GM12878 (cell line): Measurements from ENCODE around the gene DTD2. TPM values are rescaled to one million over a fixed set of nuclear protein-coding genes. Genes with fewer than 3 reads are reported as not detected.

Source experiments
- ATAC-seq: fragments of 200-7000 bp; cut with Tn5 transposase; 3 replicates; pipeline ENCODE4 v1.9.1; 2020; ENCODE audit warnings: mild to moderate bottlenecking, moderate library complexity
- BruUV-seq: library from RNA; stranded (reverse); fragments of 400-500 nt; replicated peaks from 2 replicates; lab custom pipeline; 2021; lab: Mats Ljungman, UMichigan
- CTCF ChIA-PET: fragments of 300-600 bp; sonication (Branson Sonifier 250); formaldehyde crosslinking; extraction: SDS; loops from one replicate; lab custom pipeline; 2021; ENCODE audit warnings: inconsistent platforms; lab: Yijun Ruan, JAX
- POLR2A ChIA-PET: fragments of 350-600 bp; formaldehyde crosslinking; extraction: SDS; loops from one replicate; lab custom pipeline; 2021; ENCODE audit warnings: inconsistent platforms; lab: Charles Lee
- RAD21 ChIA-PET: fragments of 300-600 bp; sonication (Branson Sonifier 250); formaldehyde crosslinking; loops from one replicate; lab custom pipeline; 2023; ENCODE audit warnings: antibody characterized with exemption; ENCODE audit not compliant: unreplicated experiment; lab: Charles Lee
- SMC1A ChIA-PET: fragments of 300-600 bp; sonication (Branson Sonifier 250); formaldehyde crosslinking; loops from one replicate; lab custom pipeline; 2023; ENCODE audit not compliant: unreplicated experiment, uncharacterized antibody; lab: Charles Lee
- DNase-seq: peaks from one replicate; pipeline ENCODE4 v3.0.0-alpha.2; 2011; ENCODE audit warnings: low read depth, low spot score
- FAIRE-seq: peaks from 3 replicates; lab custom pipeline; 2011; peaks lifted over from hg19 to GRCh38; lab: Jason Lieb, UNC
- H2AFZ ChIP-seq: 2 replicates; pipeline ENCODE4 v1.6.0; 2011; ENCODE audit warnings: low read depth, low read length, control low read depth; ENCODE audit not compliant: control insufficient read depth
- H3K27ac ChIP-seq: 2 replicates; pipeline ENCODE4 v1.5.1; 2011; ENCODE audit warnings: control low read depth; ENCODE audit not compliant: control insufficient read depth, insufficient read depth
- H3K27me3 ChIP-seq, 2 experiments: replicated peaks in 1 of 2; 2 replicates each; pipeline versions ENCODE4 v1.6.0 to v1.6.1; 2011; ENCODE audit warnings: low read length in 1 of 2; ENCODE audit not compliant: control insufficient read depth in 2 of 2, insufficient read depth in 2 of 2
- H3K36me3 ChIP-seq, 2 experiments: 2 replicates each; pipeline ENCODE4 v1.5.1; 2011; ENCODE audit warnings: low read length in 1 of 2; ENCODE audit not compliant: control insufficient read depth in 2 of 2, insufficient read depth in 2 of 2
- H3K4me1 ChIP-seq: 2 replicates; pipeline ENCODE4 v1.6.1; 2011; ENCODE audit warnings: mild to moderate bottlenecking, low read length, moderate library complexity, mixed read lengths; ENCODE audit not compliant: control insufficient read depth, insufficient read depth
- H3K4me2 ChIP-seq: 2 replicates; pipeline ENCODE4 v1.6.0; 2011; ENCODE audit warnings: control low read depth; ENCODE audit not compliant: control insufficient read depth, insufficient read depth
- H3K4me3 ChIP-seq: fragments of 200-600 bp; sonication (generic); 2 replicates; pipeline ENCODE4 v1.5.1; 2016
- H3K79me2 ChIP-seq: 2 replicates; pipeline ENCODE4 v1.6.0; 2011; ENCODE audit warnings: low read length; ENCODE audit not compliant: control insufficient read depth, insufficient read depth
- H3K9ac ChIP-seq: 2 replicates; pipeline ENCODE4 v1.8.0; 2011; ENCODE audit warnings: low read length, control low read depth, mixed read lengths; ENCODE audit not compliant: control insufficient read depth, insufficient read depth
- H3K9me3 ChIP-seq: replicated peaks from 3 replicates; pipeline ENCODE4 v1.5.1; 2011; ENCODE audit warnings: mild to moderate bottlenecking, low read length; ENCODE audit not compliant: control insufficient read depth, insufficient read depth
- H4K20me1 ChIP-seq: 2 replicates; pipeline ENCODE4 v1.6.0; 2011; ENCODE audit not compliant: control insufficient read depth, insufficient read depth
- ATF2 ChIP-seq: IDR thresholded peaks from 2 replicates; pipeline ENCODE4 v1.6.1; 2012; ENCODE audit warnings: low read length, inconsistent platforms
- CTCF ChIP-seq, 3 experiments: IDR thresholded peaks in 2 of 3; conservative IDR thresholded peaks in 1 of 3; 2 replicates each; pipeline ENCODE4 v1.5.1; 2011; ENCODE audit warnings: low read depth in 3 of 3, low read length in 3 of 3, mild to moderate bottlenecking in 3 of 3, control low read depth in 2 of 3, moderate library complexity in 2 of 3, inconsistent platforms in 1 of 3, mixed read lengths in 1 of 3; ENCODE audit not compliant: control insufficient read depth in 2 of 3, insufficient read depth in 1 of 3; ENCODE audit errors: extremely low read depth in 1 of 3
- MTA3 ChIP-seq: IDR thresholded peaks from 2 replicates; pipeline ENCODE4 v1.6.1; 2012; ENCODE audit warnings: low read length, inconsistent platforms, borderline replicate concordance
- NR2C1 ChIP-seq: fragments of 450-650 bp; IDR thresholded peaks from 2 replicates; pipeline ENCODE4 v1.6.1; 2017; ENCODE audit warnings: antibody characterized with exemption, mild to moderate bottlenecking, moderate library complexity
- PBX3 ChIP-seq: IDR thresholded peaks from 2 replicates; pipeline ENCODE4 v1.6.1; 2011; ENCODE audit warnings: mild to moderate bottlenecking, low read depth, low read length, moderate library complexity; ENCODE audit not compliant: insufficient replicate concordance
- RB1 ChIP-seq: fragments of 450-650 bp; formaldehyde crosslinking; IDR thresholded peaks from 2 replicates; pipeline ENCODE4 v1.6.1; 2017; ENCODE audit warnings: mild to moderate bottlenecking, borderline replicate concordance
- SMAD5 ChIP-seq: IDR thresholded peaks from 2 replicates; pipeline ENCODE4 v1.6.1; 2016; ENCODE audit warnings: antibody characterized with exemption, low read depth
- USF2 ChIP-seq: IDR thresholded peaks from 2 replicates; pipeline ENCODE4 v1.6.1; 2011; ENCODE audit warnings: low read depth, low read length, improper control_type of control experiment, borderline replicate concordance
- ZNF207 ChIP-seq: fragments of 450-650 bp; IDR thresholded peaks from 2 replicates; pipeline ENCODE4 v1.6.1; 2014; ENCODE audit warnings: antibody characterized with exemption, mild to moderate bottlenecking, borderline replicate concordance
- WGBS: methylation state at CpG from one replicate; pipeline ENCODE4 v1.1.6; 2016; ENCODE audit warnings: low lambda C conversion rate; ENCODE audit not compliant: insufficient replicate concordance, insufficient coverage; ENCODE audit errors: missing lambda C conversion rate; 5-methylcytosine and 5-hydroxymethylcytosine counted together
- in situ Hi-C: fragments of 300-500 bp; cut with MboI; formaldehyde crosslinking; loops from 9 replicates; pipeline ENCODE4 v1.14.3; 2018; ENCODE audit warnings: mixed read lengths
- intact Hi-C: fragments of 100-400 bp; cut with micrococcal nuclease; formaldehyde crosslinking; loops from one replicate; pipeline ENCODE4 v1.14.2; 2022; ENCODE audit not compliant: unreplicated experiment
- polyA plus RNA-seq, 11 experiments: library from polyadenylated mRNA; depleted of rRNA in 4 of 11; unstranded in 6 of 11; stranded (reverse) in 5 of 11; fragments of >200 nt; fragmentation: Nextera tagmentation in 4 of 11; fragmentation: Illumina TruSeq in 1 of 11; extraction: Ambion mirVana in 4 of 11; extraction: Trizol in 1 of 11; gene quantifications; 1 replicate in 1 of 11; 2 replicates in 10 of 11; pipeline versions ENCODE4 v1.2.1 to v1.2.3, GENCODE V29; 2011 to 2016; ENCODE audit warnings: inconsistent platforms in 2 of 11, missing spikeins in 2 of 11, low read depth in 1 of 11
- total RNA-seq, 4 experiments: library from RNA; depleted of rRNA in 3 of 4; stranded (reverse); fragments of >200 nt in 3 of 4; fragmentation: Illumina TruSeq in 1 of 4; extraction: Trizol in 1 of 4; gene quantifications; 2 replicates each; pipeline versions ENCODE4 v1.2.1 to v1.2.3, GENCODE V29; 2013 to 2021

The DTD2 gene
- total and polyA plus RNA-seq, 10 of the 15 experiments (the other 5 are each of a cell fraction or from before 2014, with no cell fraction given), result 4.5 to 32.8 (median 15.9) TPM

GRCh38 chr14:31414190-31414833 lies 43.0 kb downstream of the DTD2 start (continued):
- TF ChIP-seq USF2 (no peak), PBX3 (no peak)

- in situ Hi-C loops (no loop called here), intact Hi-C loops (no loop called here)
- H3K36me3 ChIP-seq, result no peaks in the 10 kb centered on the region
- SMC1A ChIA-PET, result interaction anchor here (1.5 kb wide), 1 partner anchor 9 kb away, joined by 3 read pairs; the partner anchor contains the start of gene HEATR5A
- no TSS peak for BruUV-seq
- RAD21 ChIA-PET, result interaction anchor here (2.1 kb wide), 1 partner anchor 9 kb away, joined by 11 read pairs; the partner anchor contains the start of gene HEATR5A
- no peak overlapping the region for H3K4me3 ChIP-seq
- H4K20me1 ChIP-seq, result no peaks in the 10 kb centered on the region
- no peak for TF ChIP-seq NR2C1
- TF ChIP-seq ZNF207, result no peak
- no peak for TF ChIP-seq RB1
- TF ChIP-seq SMAD5, result no peak
- TF ChIP-seq CTCF (IDR thresholded peaks at IDR 0.05 in 2 of 3, conservative IDR thresholded peaks at IDR 0.05 in 1 of 3; ENCODE audit: control insufficient read depth in 2 of 3, extremely low read depth in 1 of 3, insufficient read depth in 1 of 3, low read depth in 3 of 3, low read length in 3 of 3), result no peak
- TF ChIP-seq MTA3, result no peak
- no peak for TF ChIP-seq ATF2
- H3K4me2 ChIP-seq, result no peak overlapping the region
- H3K79me2 ChIP-seq, result no peaks in the 10 kb centered on the region
- FAIRE-seq (no peak), ATAC-seq (no peak), DNase-seq (no peak)
- H3K27ac ChIP-seq, result no peak overlapping the region
- WGBS, result 89% methylated on average over 2 of the region's 2 CpGs
- no peaks in the 10 kb centered on the region for H3K9me3 ChIP-seq
- POLR2A ChIA-PET, result interaction anchor here (1.9 kb wide), 1 partner anchor 9 kb away, joined by 12 read pairs; the partner anchor contains the start of gene HEATR5A
- no peak overlapping the region for H2AFZ ChIP-seq
- H3K27me3 ChIP-seq, result no peaks in the 10 kb centered on the region
- H3K9ac ChIP-seq, result no peak overlapping the region
- no peaks in the 10 kb centered on the region; the same call in 1 of the 2 replicates for H3K4me1 ChIP-seq
- CTCF ChIA-PET, result no interaction called here
These were observed 46.0 kb downstream of the DTD2 start for GRCh38 chr14:31411218-31411727.
